Right atrium auricular region (tissue), 2 donors: ENCODE data around the gene INHBB. TPM values are rescaled to one million over a fixed set of nuclear protein-coding genes. Genes with fewer than 3 reads are reported as not detected.
A peak's percentile ranks its signal among the peaks of the same experiment; 100 is the strongest.

Experiments
- DNase-seq: peaks from one replicate; pipeline ENCODE4 v3.0.0-alpha.2; 2019; ENCODE audit warnings: low spot score
- H3K27ac ChIP-seq, 2 donors: fragments of 200-600 bp; sonication (generic); 1 replicate in 1 of 2; 2 replicates in 1 of 2; pipeline ENCODE4 v1.5.1; 2016 to 2019
- H3K27me3 ChIP-seq, 2 donors: fragments of 200-600 bp; sonication (generic); one replicate each; pipeline versions ENCODE4 v1.5.1 to v1.6.0; 2017 to 2019
- H3K36me3 ChIP-seq: fragments of 200-600 bp; sonication (generic); one replicate; pipeline ENCODE4 v1.5.1; 2016
- H3K4me1 ChIP-seq, 2 donors: fragments of 200-600 bp; sonication (generic); one replicate each; pipeline versions ENCODE4 v1.5.1 to v1.6.0; 2017 to 2019
- H3K4me3 ChIP-seq, 2 donors: fragments of 200-600 bp; sonication (generic); 1 replicate in 1 of 2; 2 replicates in 1 of 2; pipeline ENCODE4 v1.5.1; 2017 to 2019; ENCODE audit warnings: mild to moderate bottlenecking in 1 of 2, moderate library complexity in 1 of 2
- H3K9me3 ChIP-seq, 2 donors: fragments of 200-600 bp; sonication (generic); one replicate each; pipeline ENCODE4 v1.5.1; 2019
- CTCF ChIP-seq, 2 donors: fragments of 200-600 bp; sonication (generic); IDR thresholded peaks; one replicate each; pipeline ENCODE4 v1.5.1; 2019; ENCODE audit warnings: antibody characterized with exemption in 2 of 2
- total RNA-seq, 2 donors: library from RNA; depleted of rRNA; stranded (reverse); fragments of >200 nt; gene quantifications; one replicate each; pipeline ENCODE4 v1.1.0, GENCODE V29; 2016

INHBB gene
- total RNA-seq, 2 donors from 2014 or later, result 0.74 to 5.9 TPM

DNA sequence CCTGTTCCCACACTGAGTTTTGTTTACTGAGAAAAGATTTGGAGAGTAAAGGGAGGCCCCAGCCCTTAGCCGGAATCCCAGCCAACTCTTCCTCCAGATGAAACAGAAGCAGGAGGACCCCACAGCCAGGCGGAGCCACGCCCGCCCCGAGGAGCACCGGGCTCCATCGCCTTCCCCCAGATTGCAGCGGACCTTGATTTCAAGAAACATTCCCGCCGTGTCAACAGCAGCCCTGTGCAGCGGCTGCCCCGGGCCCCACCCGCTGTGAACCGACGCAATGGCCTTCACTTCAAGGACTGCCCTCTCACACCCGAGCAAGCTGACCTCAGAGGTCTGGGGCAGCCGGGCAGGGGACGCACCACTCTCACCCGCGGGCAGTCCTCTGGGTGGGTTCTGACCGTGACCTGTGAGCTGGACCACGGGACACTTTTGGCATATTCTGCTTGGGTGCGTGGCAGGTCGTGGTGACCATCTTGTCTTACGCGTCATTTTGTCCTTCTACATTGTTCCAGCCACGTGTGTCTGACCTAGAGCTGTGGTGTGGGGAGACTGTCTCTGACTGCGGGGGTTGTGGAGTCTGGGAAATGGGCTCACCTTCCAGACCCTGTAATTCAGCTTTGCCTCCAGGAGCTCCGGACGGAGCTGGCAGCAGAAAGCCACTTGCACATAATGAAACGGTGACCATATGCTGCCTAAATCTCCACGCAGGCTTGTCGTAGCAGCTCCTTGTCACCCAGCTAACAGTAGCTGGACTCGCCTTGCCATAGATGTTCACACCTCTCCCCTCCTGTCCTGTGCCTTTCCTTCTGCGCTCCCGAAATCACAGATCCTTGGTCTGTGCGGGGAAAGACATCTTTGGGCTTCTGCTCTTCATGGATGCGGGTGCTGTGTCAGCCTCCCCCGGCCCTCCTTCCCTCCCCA is 32.0 kb upstream of the INHBB start:
- no peaks in the 10 kb centered on the region for H3K9me3 ChIP-seq

GRCh38 chr2:120314690-120315366 is 31.1 kb upstream of the INHBB start:
- Histone ChIP-seq H3K9me3 (no peaks in the 10 kb centered on the region), H3K36me3 (no peaks in the 10 kb centered on the region), H3K27me3 (no peaks in the 10 kb centered on the region), H3K27ac (no peak overlapping the region), H3K4me3 (no peak overlapping the region), H3K4me1 (peaks cover 0 to 28% of the 10 kb centered on the region in 2 donors)
- no peak for TF ChIP-seq CTCF (IDR thresholded peaks at IDR 0.05)
- no peak for DNase-seq

More for the DNA sequence above, 32.0 kb upstream of the INHBB start:
- Histone ChIP-seq H3K4me1 (peaks cover 0 to 19% of the 10 kb centered on the region in 2 donors), H3K27ac (peak overlapping the region in 1 of 2 donors; percentile 29), H3K36me3 (no peaks in the 10 kb centered on the region), H3K27me3 (no peaks in the 10 kb centered on the region), H3K4me3 (peak overlapping the region in 1 of 2 donors; percentile 45)
- no peak for TF ChIP-seq CTCF (IDR thresholded peaks at IDR 0.05)
- DNase-seq, result no peak

DNA sequence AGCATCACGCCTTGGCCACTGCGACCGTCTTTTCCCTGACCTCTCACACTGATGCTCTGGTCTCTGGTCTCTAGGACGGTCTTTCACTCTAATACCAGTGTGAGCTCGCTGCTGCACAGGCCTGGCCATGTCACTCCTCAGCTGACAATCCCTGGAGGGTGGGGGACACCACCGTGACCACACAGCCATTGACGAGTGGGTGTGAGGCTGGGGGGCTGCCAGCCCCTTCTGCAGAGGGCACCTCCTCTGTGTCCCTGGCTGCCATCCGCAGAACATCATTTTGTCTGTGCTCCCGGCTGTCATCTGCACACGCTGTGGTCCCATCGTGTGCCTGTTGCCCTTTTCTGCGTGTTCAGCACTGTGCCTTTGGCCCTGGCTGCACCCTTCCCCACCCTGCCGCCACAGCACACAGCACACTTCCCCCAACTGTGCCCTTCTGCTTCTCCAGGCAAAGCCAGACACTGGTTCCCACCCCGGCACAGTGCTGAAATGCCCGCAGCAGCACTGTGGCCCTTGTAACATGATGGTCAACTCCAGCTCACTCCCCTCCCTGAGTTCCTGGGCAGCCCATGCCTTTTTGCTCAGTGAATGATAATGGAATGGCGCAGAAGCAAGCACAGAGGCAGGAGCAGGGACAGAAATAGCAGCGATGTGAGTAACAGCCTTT is 30.4 kb upstream of the INHBB start:
- Histone ChIP-seq H3K4me3 (no peak overlapping the region), H3K27ac (no peak overlapping the region), H3K4me1 (peaks cover 0 to 30% of the 10 kb centered on the region in 2 donors), H3K9me3 (no peaks in the 10 kb centered on the region), H3K36me3 (no peaks in the 10 kb centered on the region), H3K27me3 (no peaks in the 10 kb centered on the region)
- TF ChIP-seq CTCF (IDR thresholded peaks at IDR 0.05), result no peak
- no peak for DNase-seq

- Histone ChIP-seq H3K27ac (no peak overlapping the region), H3K4me1 (peaks cover 0 to 30% of the 10 kb centered on the region in 2 donors), H3K4me3 (no peak overlapping the region), H3K9me3 (no peaks in the 10 kb centered on the region), H3K36me3 (no peaks in the 10 kb centered on the region), H3K27me3 (no peaks in the 10 kb centered on the region)
- TF ChIP-seq CTCF (IDR thresholded peaks at IDR 0.05), result no peak
- DNase-seq, result no peak
Observed at GRCh38 chr2:120316071-120316470, 29.9 kb upstream of the INHBB start.

DNA sequence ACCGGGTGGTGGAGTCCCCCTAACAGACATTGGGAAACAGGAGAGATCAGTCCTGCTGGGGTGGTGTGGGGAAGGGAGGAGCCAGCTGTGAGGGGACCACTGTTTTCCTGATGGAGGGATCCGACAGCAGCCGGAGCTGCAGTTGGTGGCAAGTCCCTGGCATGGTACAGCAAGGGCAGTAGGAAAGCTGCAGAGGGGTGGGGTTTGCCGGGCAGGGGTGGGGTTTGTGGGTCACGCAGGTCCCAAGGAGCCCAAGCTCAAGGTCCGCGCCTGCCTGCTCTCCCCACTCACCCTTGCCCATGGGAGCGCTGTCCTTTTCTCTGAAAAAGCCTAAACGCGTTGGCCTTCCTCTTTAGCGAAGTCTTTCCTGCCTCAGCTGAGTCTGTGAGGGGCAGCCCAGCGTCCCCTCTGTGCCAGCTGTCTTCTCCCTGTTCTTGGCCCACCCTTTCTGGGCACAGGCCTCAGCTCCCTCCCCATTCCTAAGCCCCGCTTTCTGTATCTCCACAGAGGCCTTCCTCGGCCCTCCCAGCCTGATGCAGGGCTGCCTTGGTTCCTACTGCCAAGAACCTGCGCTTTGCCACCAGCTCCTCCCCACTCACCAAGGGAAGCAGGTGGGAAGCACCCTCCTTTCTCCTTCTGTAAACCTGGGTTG is 29.3 kb upstream of the INHBB start:
- no peaks in the 10 kb centered on the region for H3K27me3 ChIP-seq
- H3K4me3 ChIP-seq, result no peak overlapping the region
- no peak for TF ChIP-seq CTCF (IDR thresholded peaks at IDR 0.05)
- peaks cover 0 to 30% of the 10 kb centered on the region in 2 donors for H3K4me1 ChIP-seq
- H3K9me3 ChIP-seq, result no peaks in the 10 kb centered on the region
- DNase-seq, result no peak
- H3K27ac ChIP-seq, result no peak overlapping the region
- no peaks in the 10 kb centered on the region for H3K36me3 ChIP-seq
